ENCODE measurements around the gene B3GALNT1.

The B3GALNT1 gene

DNA sequence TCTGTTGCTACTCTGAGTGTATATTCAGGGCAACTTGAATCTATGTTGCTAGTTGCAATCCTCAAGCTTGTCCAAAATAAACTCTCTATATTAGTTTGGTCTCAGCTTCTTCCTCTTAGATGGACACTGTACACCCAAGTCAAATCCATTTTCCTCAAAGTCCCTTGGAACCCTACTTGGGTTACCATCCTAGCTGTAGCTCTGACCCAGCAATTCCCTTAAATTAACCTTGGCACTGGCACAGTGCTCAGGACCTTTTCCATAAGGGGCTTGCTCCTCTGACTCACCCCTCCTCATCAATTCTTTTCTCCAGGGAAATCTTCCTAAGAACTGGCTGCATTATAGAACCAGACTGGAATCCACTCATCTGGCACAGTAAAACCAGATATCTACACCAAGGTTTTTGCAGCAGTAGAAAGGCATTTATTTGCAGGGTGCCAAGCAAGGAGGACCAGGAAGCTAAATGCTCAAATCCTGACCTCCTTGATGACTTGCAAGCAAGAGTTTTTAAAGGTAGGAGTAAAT is 44.9 kb upstream of the B3GALNT1 start:
- no peak for ATAC-seq
- TF ChIP-seq RARB (CRISPR knock-in tag; IDR thresholded peaks at IDR 0.05) (no peak), ZFP3 (CRISPR knock-in tag; IDR thresholded peaks at IDR 0.05) (no peak), TCF4 (CRISPR knock-in tag; IDR thresholded peaks at IDR 0.05; ENCODE audit: borderline replicate concordance) (no peak), ESRRG (CRISPR knock-in tag; IDR thresholded peaks at IDR 0.05) (no peak), CSDC2 (CRISPR knock-in tag; IDR thresholded peaks at IDR 0.05) (no peak), GLIS3 (CRISPR knock-in tag; IDR thresholded peaks at IDR 0.05) (no peak), OSR1 (CRISPR knock-in tag; IDR thresholded peaks at IDR 0.05) (no peak), ZFP30 (CRISPR knock-in tag; IDR thresholded peaks at IDR 0.05) (no peak), ARNTL (CRISPR knock-in tag; IDR thresholded peaks at IDR 0.05; ENCODE audit: borderline replicate concordance, low read depth) (no peak), BACH2 (CRISPR knock-in tag; IDR thresholded peaks at IDR 0.05; ENCODE audit: borderline replicate concordance) (no peak)
- TF ChIP-seq, protein P1, sequence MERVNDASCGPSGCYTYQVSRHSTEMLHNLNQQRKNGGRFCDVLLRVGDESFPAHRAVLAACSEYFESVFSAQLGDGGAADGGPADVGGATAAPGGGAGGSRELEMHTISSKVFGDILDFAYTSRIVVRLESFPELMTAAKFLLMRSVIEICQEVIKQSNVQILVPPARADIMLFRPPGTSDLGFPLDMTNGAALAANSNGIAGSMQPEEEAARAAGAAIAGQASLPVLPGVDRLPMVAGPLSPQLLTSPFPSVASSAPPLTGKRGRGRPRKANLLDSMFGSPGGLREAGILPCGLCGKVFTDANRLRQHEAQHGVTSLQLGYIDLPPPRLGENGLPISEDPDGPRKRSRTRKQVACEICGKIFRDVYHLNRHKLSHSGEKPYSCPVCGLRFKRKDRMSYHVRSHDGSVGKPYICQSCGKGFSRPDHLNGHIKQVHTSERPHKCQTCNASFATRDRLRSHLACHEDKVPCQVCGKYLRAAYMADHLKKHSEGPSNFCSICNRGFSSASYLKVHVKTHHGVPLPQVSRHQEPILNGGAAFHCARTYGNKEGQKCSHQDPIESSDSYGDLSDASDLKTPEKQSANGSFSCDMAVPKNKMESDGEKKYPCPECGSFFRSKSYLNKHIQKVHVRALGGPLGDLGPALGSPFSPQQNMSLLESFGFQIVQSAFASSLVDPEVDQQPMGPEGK (CRISPR knock-in tag; IDR thresholded peaks at IDR 0.05; ENCODE audit: borderline replicate concordance), result no peak
- TF ChIP-seq, protein P2, sequence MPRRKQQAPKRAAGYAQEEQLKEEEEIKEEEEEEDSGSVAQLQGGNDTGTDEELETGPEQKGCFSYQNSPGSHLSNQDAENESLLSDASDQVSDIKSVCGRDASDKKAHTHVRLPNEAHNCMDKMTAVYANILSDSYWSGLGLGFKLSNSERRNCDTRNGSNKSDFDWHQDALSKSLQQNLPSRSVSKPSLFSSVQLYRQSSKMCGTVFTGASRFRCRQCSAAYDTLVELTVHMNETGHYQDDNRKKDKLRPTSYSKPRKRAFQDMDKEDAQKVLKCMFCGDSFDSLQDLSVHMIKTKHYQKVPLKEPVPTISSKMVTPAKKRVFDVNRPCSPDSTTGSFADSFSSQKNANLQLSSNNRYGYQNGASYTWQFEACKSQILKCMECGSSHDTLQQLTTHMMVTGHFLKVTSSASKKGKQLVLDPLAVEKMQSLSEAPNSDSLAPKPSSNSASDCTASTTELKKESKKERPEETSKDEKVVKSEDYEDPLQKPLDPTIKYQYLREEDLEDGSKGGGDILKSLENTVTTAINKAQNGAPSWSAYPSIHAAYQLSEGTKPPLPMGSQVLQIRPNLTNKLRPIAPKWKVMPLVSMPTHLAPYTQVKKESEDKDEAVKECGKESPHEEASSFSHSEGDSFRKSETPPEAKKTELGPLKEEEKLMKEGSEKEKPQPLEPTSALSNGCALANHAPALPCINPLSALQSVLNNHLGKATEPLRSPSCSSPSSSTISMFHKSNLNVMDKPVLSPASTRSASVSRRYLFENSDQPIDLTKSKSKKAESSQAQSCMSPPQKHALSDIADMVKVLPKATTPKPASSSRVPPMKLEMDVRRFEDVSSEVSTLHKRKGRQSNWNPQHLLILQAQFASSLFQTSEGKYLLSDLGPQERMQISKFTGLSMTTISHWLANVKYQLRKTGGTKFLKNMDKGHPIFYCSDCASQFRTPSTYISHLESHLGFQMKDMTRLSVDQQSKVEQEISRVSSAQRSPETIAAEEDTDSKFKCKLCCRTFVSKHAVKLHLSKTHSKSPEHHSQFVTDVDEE (CRISPR knock-in tag; IDR thresholded peaks at IDR 0.05), result no peak
- TF ChIP-seq, protein P3, sequence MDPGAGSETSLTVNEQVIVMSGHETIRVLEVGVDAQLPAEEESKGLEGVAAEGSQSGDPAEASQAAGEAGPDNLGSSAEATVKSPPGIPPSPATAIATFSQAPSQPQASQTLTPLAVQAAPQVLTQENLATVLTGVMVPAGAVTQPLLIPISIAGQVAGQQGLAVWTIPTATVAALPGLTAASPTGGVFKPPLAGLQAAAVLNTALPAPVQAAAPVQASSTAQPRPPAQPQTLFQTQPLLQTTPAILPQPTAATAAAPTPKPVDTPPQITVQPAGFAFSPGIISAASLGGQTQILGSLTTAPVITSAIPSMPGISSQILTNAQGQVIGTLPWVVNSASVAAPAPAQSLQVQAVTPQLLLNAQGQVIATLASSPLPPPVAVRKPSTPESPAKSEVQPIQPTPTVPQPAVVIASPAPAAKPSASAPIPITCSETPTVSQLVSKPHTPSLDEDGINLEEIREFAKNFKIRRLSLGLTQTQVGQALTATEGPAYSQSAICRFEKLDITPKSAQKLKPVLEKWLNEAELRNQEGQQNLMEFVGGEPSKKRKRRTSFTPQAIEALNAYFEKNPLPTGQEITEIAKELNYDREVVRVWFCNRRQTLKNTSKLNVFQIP (CRISPR knock-in tag; IDR thresholded peaks at IDR 0.05; ENCODE audit: borderline replicate concordance, low read depth), result no peak

DNA sequence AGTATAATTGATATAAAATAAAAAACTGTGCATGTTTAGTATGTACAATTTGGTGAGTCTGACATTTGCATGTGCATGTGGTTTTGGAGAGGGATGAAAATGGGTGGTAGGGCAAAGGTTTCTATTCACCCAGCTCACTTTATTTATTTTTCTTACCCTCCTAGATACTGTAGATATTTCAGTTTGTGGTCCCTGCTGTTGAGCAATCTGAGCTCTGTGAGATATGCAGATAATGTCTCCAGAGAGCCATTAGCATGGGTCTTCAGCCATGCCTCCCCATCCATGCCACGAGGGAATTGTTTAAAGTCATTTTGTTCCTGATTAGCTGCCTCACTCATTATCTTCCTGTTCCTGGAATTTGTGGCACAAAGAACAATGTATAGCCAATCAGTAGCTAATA is 44.4 kb upstream of the B3GALNT1 start:
- no peak for ATAC-seq
- TF ChIP-seq ZNF8 (CRISPR knock-in tag; IDR thresholded peaks at IDR 0.05) (no peak), GLIS3 (CRISPR knock-in tag; IDR thresholded peaks at IDR 0.05) (no peak), PPARA (CRISPR knock-in tag; IDR thresholded peaks at IDR 0.05; ENCODE audit: borderline replicate concordance) (no peak), ZNF565 (CRISPR knock-in tag; conservative IDR thresholded peaks at IDR 0.05; ENCODE audit: low read depth) (no peak), ZFP3 (CRISPR knock-in tag; IDR thresholded peaks at IDR 0.05) (no peak), ZNF70 (CRISPR knock-in tag; IDR thresholded peaks at IDR 0.05) (no peak), ESRRG (CRISPR knock-in tag; IDR thresholded peaks at IDR 0.05) (no peak), RARB (CRISPR knock-in tag; IDR thresholded peaks at IDR 0.05) (no peak), CSDC2 (CRISPR knock-in tag; IDR thresholded peaks at IDR 0.05) (no peak), TOX (CRISPR knock-in tag; IDR thresholded peaks at IDR 0.05; ENCODE audit: borderline replicate concordance) (no peak), OSR1 (CRISPR knock-in tag; IDR thresholded peaks at IDR 0.05) (no peak), ISL1 (CRISPR knock-in tag; IDR thresholded peaks at IDR 0.05) (no peak)
- TF ChIP-seq, protein P3 (CRISPR knock-in tag; IDR thresholded peaks at IDR 0.05; ENCODE audit: borderline replicate concordance, low read depth), result no peak
- TF ChIP-seq, protein P4, sequence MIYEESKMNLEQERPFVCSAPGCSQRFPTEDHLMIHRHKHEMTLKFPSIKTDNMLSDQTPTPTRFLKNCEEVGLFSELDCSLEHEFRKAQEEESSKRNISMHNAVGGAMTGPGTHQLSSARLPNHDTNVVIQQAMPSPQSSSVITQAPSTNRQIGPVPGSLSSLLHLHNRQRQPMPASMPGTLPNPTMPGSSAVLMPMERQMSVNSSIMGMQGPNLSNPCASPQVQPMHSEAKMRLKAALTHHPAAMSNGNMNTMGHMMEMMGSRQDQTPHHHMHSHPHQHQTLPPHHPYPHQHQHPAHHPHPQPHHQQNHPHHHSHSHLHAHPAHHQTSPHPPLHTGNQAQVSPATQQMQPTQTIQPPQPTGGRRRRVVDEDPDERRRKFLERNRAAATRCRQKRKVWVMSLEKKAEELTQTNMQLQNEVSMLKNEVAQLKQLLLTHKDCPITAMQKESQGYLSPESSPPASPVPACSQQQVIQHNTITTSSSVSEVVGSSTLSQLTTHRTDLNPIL (CRISPR knock-in tag; IDR thresholded peaks at IDR 0.05; ENCODE audit: low read depth), result no peak
- TF ChIP-seq, protein P1 (CRISPR knock-in tag; IDR thresholded peaks at IDR 0.05; ENCODE audit: borderline replicate concordance), result no peak

Data from SK-N-SH treated with all-trans-retinoic acid at 6 μM for 48 hours (cell line).